Measurements from ENCODE around the gene RNF133. TPM values are rescaled to one million over a fixed set of nuclear protein-coding genes. Genes with fewer than 3 reads are reported as not detected.

Gene RNF133
- total RNA-seq, 1 donor from 2014 or later, result 0.70 TPM

Other genes starting within 250 kb of the RNF133 start
- 1.2 TPM in 1 of 2 replicates, not detected in the other for gene RNF148, start 3.8 kb upstream of the RNF133 start, total RNA-seq
- 12.4 and 13.8 TPM in 2 replicates for gene CADPS2, start 187.3 kb upstream of the RNF133 start, total RNA-seq